GM21529 (cell line): ENCODE data around the gene NCOA7.
"Not testable (repeated sequence)": the region's sequence is repeated elsewhere in the genome, so short reads cannot be mapped to it uniquely, and the experiment has no call there.

Source experiments
- ATAC-seq: cut with Tn5 transposase; IDR thresholded peaks from one replicate; pipeline ENCODE4 v1.9.1; 2021; ENCODE audit not compliant: unreplicated experiment

The NCOA7 gene

DNA sequence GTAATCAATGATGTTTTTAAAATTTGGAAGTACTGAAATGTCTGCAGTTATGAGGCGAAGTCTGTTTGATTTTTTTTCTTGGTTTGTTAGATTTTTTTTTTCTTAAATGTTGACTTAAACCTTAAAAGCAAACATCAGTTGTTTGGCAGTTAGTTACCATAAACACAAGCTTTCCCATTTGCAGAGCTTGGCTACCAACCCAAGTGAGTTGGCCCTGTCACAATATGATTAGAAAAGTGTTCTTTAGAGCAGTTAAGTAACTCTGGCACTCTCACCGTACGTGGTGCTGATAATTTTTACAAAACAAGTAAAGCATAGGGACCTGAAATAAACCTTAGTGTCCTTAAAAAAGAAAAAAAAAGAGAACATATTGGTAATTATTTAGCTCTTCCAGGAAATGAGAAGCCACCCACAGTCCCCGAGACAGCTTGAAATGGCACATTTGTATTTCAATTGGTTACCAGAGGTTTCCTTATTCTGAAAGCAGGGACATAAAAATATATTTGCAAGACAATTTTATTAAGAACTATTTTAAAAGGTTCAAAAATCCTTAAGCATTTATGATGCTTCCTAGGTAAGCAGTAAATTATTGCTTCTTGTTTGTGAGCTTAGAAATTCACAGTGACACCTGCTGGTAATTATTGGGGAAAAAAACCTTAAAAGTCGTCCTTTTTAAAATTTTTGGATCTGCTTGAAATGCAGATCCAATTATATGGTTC, 37.4 kb upstream of the NCOA7 start:
- ATAC-seq: no peak

- ATAC-seq: no peak
These were observed 36.9 kb upstream of the NCOA7 start for GRCh38 chr6:125753937-125754259.

DNA sequence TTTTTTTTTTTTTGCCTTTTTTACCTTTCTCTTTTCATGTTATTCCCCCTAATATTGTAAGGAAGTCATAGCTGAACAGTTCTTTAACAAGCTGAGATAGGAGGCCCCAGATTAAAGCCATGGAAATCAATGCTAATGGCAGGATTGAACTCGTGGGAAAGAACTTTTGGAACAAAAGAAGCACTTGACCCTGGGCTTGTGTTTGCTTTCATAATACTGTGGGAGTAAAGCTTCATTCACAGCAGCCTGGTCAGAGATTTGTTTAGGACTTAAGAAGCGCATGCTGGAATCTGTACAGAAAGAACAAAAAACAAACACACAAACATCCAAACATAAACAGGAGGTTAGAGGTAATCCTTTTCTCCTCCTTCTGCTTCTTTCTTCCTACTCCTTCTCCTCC, 36.2 kb upstream of the NCOA7 start:
- no peak for ATAC-seq

GRCh38 chr6:125759184-125759902, 31.4 kb upstream of the NCOA7 start:
- ATAC-seq: no peak

GRCh38 chr6:125759959-125760457, 30.8 kb upstream of the NCOA7 start:
- ATAC-seq: no peak

DNA sequence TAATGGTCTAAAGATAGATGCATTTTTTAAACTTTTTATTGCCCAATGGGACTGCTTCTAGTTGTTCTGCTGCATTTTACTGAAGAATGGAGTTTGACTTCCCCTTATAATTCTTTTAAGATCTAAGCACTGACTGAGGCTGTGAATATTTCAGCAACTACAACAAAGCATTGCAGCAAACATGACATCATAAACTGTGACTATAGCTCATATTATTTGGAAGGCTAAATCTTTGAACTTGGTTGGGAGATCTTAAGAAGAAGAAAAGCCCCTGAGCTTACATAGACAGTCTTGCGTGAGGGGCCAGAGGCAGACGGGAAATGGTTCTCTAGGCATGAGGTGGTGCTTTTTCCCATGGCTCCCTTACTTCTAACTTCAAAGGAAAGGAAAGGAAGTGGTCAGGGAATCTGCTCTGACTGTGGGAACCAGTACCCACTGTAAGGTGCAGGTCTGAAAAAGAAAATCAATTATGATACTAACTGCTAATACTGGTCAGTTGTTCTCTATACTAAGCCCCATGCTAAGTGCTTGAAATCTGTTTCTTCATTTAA, 26.6 kb upstream of the NCOA7 start:
- no peak for ATAC-seq

GRCh38 chr6:125765944-125766343, 24.8 kb upstream of the NCOA7 start:
- no peak for ATAC-seq

DNA sequence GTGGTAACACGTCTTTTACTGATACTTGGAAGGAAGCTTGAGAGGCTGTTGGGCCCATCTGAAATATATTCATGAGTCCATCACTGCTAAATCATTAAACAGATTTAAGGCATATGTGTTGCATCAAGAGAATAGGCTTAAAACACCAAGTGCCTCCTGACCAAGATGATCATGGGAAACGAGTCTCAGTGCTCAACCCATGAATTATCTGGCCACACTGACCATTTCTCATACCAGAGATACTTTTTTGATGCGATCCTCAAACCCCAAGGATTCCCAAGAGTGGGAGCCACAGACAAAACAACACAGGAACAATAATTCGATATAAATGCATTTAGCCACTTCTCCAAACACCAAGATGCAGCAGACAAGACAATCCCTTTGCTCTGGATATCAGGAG, 24.1 kb upstream of the NCOA7 start:
- no peak for ATAC-seq

DNA sequence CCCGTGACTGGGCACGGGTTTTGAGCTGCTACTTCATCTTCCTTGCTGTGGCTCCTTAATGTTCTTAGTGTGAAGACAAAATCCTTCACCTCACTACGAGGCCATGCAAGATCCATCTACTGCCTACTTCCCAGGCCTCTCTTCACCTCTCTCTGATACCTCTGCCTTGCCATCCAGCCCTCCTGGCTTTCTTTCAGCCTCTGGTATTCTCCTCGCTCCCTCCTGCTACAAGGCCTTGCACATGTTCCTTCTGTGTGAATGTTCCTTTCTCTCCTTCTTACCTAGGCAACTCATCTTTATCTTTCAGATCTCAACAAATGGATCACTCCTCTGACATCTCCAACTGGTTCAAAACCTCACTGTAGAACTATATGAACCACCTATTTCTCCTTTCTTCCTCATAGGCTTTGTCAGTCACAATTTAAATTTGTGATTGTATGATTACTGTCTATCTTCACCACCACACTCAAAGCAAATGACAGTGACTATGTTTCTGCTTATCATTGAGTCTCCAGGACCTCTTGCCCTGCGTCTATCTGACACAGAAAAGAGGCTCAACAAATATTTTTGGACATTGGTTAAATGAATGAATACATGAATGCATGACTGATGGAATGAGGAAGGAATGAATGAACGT, 21.5 kb upstream of the NCOA7 start:
- ATAC-seq: no peak

DNA sequence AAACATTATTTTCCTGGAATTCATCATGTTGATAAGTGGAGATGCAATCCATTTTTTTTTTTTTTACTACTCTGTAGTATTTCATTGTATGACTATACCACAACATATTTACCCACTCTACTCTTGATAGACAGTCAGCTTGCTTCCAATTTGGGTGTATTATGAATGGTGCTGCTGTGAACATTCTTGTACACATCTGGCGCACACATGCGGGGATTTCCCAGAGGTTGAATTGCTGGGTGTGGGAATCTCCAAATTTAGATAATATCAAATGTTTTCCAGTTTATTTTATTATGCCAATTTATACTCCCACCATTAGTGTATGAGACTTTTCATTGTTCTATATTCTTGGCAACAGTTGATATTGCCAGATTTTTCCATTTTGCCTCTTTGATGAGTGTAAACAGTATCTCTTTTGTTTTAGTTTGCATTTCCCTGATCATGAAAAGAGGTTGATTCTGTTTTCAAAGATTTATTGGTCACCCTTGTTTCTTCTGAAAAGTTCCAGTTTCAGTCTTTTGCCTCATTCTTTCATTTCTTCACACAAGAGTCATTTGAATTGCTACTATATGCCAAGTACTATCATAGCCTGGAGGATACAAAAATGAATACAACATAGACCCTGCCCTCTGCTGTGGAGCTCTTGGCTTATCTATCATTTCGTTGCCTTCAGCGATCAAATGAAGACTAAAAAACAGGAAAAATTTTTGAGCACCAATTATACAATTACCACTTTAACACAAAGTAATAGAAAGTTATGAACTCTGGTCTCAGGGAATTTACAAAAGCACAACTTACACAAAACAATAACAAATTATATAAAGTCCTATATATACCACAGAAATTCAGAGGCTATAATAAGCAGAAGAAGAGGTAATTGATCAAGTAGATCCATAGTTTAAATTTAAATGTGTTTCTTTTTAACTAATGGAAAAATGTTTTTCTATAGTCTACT, 17.1 kb upstream of the NCOA7 start:
- ATAC-seq: no peak

GRCh38 chr6:125776107-125776826, 14.5 kb upstream of the NCOA7 start:
- not testable (repeated sequence) for ATAC-seq

- peak; percentile 81 for ATAC-seq
These were observed 10.7 kb upstream of the NCOA7 start for GRCh38 chr6:125779924-125780539.

DNA sequence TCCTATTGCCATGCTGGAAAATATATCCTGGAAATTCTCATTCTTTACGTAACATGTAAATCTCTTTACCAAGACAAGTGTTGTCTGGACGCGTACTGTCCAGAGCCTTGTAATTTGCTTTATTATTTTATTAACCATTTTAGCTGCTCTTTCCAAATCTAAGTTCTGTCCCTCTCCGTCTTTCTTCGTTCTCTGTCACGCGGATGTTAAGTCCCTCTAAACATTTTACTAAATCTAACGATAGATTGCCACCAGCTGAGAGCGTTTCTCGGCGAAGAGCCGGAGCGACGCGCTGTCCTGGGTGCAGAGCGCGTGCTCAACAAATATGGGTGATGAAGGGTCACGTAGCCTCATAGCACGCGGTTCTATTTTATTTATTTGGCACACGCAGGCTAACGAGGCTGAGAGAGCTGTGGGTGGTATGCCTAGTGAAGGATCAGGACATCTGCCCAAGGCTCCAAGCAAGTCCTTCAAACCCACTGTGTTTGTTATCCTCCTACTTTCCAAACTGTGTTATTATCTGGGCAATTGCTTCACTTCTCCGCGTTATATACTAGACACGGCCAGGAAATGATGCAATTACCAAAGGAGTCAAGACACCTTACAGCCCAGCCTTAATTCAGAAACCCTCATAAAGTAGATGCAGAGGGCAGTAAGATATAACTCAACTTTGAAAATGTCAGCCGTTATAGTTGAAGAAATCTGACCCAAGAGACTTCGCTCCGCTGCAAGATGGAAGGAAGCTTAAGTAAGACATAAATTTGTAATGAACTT, 10.0 kb upstream of the NCOA7 start:
- ATAC-seq: peak; percentile 70

GRCh38 chr6:125781314-125781868, 9.4 kb upstream of the NCOA7 start:
- peak; percentile 40 for ATAC-seq

DNA sequence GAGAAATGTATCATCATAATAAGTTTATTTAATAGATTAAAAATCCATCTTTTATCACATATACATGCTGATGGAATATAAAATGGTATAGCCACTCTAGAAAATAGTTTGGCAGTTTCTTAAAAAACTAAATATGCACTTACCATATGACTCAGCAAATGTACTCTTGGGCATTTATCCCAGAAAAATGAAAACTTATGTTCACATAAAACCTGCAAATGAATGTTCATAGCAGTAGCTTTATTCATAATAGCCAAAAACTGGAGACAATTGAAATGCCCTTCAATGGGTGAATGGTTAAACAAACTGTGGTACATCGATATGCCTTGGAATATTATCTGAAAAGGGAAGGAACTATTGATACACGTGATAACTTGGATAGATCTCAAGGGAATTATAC, 6.4 kb upstream of the NCOA7 start:
- no peak for ATAC-seq

GRCh38 chr6:125787791-125788190, 3.0 kb upstream of the NCOA7 start:
- ATAC-seq: no peak

DNA sequence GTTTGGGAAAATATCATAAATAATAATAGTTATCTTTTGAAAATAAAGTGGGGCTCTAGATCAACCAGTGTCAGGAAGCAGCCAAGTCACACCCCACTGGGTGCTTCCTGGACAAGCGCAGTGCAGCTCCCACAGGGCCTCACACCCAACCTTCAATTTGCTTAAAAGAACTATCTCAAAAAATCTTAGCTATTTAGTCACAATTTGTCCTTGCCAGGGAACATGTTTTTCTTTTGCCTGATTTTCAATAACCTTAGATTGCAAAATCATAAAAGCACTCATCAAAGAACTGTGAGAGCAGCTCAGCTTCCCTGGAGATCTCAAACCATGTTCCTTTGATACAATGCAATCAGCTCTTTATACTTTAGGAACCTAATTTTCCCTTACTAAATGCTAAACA, 1.6 kb upstream of the NCOA7 start:
- no peak for ATAC-seq

DNA sequence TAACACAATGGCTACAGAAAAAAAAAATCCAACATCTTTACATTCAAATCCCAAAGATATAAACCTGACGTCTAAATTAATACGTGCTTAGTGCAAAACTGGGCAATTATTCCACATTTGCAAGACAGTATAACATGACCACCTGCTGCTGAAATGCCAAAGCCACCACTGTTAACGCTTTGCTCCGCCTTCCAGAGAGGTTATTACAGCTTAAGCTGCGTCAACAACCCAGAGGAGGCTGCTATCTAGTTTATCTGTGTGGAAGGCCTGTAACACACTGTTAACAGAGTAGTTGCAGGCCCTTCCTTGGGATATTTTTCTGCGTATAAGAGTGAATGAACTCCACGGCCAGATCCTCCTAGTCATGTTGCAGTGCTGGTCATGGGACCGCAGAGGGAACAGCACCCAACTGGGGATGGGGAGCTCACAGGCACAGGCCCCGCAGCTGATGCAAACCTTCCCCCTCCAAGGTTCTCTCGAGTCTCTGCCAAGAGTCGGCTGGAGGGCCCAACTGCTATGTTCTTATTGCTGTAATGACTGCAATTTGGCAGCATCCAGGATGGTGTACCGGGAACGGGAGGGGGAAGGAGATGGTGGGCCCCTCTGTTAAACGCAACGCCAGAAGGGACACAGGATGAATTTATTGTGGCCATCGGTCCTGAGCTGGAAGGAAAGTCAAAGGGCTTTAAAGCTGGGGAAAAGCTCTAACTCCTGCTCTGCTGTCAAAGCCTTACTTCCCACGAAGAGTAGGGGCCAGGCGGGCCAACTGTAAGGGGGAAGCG, 993 bp upstream of the NCOA7 start:
- peak; percentile 32 for ATAC-seq
